Activated T-helper 1 cell treated with anti-CD3 and anti-CD28 coated beads, Interleukin-2, amount 50 U/mL, for 16 hours (primary cell): ENCODE data around the gene MRM2.

Experiments used
- DNase-seq, 2 donors: peaks; one replicate each; pipeline ENCODE4 v3.0.0-alpha.2; 2020; ENCODE audit warnings: low read depth in 1 of 2, low spot score in 1 of 2

MRM2 gene

DNA sequence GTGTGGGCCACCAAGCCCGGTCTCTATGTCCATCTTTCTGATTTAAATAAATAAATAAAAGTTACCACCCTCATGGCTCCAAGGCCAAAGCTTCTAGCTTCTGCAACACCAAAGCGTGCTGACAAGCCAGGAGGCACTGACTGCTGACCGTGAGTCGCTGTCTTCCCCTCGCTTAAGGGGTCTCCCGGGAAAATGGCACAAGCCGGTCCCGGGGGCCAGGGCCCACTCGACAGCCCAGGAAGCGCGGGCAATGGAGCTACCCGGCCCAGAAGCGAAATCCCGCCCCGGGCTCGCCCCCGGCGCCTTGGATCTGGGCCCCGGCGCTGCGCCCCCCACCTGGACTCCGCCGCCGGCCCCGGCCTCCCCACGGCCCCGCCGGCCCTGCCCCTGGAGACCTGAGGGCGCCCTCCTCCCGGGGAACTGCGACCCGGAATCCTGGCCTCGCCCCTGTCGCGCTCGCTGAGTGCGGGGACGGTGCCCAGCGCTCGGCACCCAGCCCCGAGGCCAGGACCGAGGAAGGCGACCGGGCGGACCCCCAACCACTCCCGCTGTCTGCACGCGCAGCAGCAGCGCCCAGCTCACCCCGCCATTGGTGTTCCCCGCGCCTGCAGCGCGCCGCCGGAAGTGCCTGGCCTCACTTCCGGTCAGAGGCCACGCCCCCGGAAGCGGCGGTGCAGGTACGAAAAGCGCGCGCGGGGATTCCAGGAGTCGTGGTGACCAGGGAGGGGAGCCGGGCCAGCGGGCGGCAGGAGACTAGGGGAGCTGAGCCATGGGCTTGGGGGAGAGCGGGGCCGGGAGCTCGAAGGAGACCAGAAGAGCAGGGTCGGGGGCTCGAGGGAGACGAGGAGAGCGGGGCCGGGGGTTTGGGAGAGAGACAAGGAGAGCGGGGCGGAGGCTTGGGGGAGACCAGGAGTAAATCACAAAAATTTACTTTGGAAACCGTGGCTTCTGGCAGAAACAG lies at the start of gene MRM2, which contains the start of gene NUDT1:
MRM2 (minus strand) TSS at position 626 of the 961 bp plus-strand sequence; CDS start at position 590, 36 bp downstream.
NUDT1 (plus strand) TSS at position 647 of the 961 bp plus-strand sequence. CDS start 2,349 bp downstream, outside the sequence.
- peak; percentile 38 to 63 for DNase-seq

DNA sequence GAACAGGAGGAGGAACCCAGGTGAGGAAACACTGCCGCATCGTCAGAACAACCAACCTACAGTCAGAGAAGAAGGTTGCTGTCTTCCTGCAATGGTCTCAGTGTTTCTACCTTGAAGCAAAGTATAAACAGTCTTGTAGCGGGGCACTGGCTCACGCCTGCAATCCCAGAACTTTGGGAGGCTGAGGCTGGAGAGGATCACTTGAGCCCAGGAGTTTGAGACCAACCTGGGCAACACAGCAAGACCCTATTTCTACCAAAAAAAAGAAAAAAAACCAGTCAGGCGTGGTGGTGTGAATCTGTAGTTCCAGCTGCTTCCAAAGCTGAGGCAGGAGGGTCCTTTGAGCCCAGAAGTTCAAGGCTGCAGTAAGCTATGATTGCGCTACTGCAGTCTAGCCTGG lies 48.9 kb upstream of the MRM2 start:
- DNase-seq: no peak

DNA sequence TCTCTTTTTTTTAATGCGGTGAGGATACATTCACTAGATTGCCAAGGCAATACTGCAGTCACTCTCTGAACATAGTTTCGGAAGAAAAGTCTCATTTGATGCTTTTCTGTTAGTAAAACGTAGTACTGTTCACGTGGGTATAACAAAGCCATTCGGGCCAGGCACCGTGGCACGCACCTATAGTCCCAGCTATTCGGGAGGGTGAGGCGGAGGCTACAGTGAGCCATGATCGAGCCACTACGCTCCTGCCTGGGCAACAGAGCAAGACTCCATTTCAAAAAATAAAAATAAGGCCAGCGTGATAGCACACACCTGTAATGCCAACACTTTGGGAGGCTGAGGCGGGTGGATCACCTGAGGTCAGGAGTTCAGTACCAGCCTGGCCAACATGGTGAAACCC lies 47.6 kb upstream of the MRM2 start:
- no peak for DNase-seq

DNA sequence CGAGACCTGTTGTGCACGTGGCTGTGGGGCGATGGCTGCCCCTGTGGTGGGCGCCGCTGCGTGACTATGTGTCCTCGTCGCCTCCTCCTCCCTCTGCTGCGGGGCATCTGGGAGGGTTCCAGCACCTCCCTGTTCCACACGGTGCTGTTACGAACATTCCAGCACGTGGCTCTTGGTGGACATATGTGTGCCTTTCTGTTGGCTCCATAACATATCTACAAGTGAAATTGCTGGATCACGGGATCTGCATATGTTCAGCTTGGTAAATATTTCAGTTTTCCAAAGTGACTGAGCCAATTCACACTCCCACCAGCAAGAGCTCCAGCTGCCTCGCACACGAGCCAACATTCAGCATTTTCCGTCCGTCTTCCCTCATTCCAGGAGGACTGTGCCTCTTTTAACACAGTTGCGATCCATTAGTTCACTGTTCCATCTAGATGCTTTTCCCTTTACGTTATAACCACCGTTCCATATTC lies 47.1 kb upstream of the MRM2 start:
- no peak for DNase-seq

DNA sequence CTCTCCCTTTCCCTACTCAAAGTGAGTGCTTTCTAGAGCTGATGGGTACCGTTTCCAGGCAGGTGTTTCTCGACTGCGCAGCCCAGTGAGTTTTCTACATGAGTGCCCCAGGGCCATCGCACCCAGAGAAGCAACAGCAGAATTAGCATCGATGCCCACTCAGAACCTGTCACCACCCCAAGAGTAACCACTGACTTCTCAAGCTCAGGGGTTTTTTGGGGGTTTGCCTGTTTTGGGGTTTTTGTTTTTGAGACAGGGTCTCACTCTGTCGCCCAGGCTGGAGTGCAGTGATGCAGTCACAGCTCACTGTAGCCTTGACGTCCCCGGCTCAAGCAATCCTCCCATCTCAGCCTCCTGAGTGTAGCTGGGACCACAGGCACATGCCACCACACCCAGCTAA lies 46.5 kb upstream of the MRM2 start:
- no peak for DNase-seq

GRCh38 chr7:2287745-2288144 lies 45.7 kb upstream of the MRM2 start:
- DNase-seq: no peak

DNA sequence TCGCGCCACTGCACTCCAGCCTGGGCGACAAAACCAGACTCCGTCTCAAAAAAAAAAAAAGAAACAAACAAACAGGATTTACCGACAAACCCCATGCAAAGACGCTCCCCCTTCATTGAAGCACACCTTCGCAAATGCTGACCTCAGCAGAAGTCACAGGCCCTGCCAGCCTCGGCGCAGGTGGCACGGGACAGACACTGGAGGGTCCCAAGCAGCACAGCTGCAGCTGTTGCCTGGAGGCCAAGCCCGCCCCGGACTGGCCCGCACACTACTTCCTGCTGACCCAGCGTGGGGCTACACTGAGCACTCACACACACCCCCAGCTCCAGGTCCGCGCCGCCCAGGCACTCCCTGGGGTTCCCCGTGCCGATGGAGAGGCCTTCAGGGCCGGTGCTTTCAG lies 41.1 kb upstream of the MRM2 start:
- no peak for DNase-seq

DNA sequence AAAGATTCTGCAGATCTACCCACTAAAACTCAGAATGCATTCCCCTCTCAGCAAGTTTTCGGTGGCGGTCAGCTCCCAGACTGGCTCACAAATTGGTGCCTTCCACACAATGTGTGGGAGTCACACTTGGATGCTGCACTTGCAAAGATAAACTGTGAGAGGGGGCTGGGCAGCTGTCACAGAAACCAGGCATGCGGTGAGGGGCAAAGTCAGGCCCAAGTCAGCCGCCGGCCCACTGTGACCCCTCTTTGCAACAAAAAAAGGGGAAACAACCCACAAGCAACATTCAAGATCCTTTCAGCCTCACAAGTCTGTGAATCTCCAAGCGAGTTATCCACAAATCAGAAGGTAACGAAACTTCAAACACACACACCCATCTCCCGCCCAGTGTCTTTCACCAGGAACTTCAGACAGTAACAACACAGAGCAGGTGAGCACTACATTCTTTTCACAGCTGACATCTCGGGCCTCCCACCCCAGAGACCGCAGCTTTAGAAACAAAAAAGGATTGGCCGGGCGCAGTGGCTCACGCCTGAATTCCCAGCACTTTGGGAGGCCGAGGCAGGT lies 40.3 kb upstream of the MRM2 start:
- DNase-seq: no peak

GRCh38 chr7:2281541-2281940 lies 39.5 kb upstream of the MRM2 start:
- DNase-seq: no peak

DNA sequence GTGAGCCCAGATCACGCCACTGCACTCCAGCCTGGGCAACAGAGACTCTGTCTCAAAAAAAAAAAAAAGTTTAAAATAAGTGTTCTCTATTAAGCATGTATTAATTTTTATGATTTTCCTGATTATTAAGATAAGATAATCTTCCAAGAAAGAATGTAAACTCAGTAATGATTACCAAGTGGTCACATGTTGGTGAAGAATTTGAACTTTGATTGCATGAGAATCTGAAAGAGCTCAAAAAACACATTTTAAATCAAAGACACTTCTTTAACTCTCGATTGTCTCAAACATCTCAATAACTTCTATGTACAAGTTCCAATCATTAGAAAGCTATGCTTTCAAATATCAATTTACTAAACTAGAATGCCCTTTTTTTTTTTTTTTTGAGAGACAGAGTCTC lies 38.4 kb upstream of the MRM2 start:
- DNase-seq: no peak

- no peak for DNase-seq
Measured at GRCh38 chr7:2279896-2280295, 37.9 kb upstream of the MRM2 start.

GRCh38 chr7:2278026-2278425 lies 36.0 kb upstream of the MRM2 start:
- DNase-seq: no peak

DNA sequence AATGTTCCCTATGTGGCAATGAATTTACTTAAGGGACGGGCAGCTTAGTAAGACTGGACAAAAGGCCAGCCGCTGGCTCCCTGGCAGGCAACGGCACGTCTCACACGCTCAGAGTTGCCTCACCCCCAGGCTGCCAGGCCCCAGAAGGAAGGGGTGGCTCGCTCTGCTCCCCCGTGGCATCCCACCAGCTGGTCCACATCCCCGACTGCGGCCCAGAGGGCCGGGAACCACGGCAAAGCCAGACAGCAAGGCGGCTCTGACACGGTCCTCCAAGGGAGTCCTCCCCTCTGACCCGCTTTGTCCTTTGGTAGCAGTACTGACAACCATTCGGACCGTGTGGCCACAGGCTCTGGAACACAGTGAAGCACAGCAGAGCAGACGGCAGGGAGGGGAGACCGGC lies 34.1 kb upstream of the MRM2 start:
- no peak for DNase-seq

- DNase-seq: no peak
Measured at GRCh38 chr7:2275101-2275500, 33.1 kb upstream of the MRM2 start.

- DNase-seq: no peak
Measured at GRCh38 chr7:2274666-2275065, 32.7 kb upstream of the MRM2 start.

DNA sequence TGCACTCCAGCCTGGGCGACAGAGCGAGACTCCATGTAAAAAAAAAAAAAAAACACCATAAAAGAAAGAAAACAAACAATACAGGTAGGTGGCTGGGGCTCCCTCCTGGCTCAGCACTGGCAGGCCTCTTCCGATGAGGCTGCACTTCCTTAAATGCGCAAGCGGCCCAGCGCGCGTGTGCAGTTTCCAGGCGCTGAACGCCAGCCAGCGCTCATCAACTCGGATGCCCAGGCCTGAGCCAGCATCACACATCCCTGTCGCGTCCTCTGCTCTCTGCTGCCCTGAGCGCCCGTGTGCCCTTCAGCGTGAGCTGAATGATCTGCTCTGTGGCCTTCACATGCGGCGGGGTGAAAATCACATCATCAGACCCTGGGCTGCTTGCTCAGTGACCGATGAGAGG lies 31.9 kb upstream of the MRM2 start:
- DNase-seq: no peak

DNA sequence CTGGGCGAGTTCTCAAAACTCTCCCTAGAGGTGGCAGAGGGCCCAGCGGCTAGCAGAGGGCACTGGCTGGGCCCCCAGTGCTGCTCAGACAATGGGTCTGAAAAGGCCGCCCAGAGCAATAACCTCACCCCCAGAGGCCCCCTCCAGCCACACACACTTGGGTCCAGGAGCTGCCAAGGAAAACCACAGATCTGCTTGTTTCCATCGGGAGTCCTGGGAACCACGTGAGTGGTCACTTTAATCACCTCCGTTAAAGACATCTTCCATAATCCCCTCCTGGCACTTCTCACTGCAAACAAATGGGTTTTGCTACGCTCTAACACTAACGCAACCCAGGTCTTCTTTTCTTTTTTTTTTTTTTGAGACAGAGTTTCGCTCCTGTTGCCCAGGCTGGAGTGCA lies 30.0 kb upstream of the MRM2 start:
- DNase-seq: no peak

GRCh38 chr7:2271273-2272026 lies 29.4 kb upstream of the MRM2 start:
- DNase-seq: no peak

GRCh38 chr7:2270495-2270894 lies 28.5 kb upstream of the MRM2 start:
- DNase-seq: no peak

DNA sequence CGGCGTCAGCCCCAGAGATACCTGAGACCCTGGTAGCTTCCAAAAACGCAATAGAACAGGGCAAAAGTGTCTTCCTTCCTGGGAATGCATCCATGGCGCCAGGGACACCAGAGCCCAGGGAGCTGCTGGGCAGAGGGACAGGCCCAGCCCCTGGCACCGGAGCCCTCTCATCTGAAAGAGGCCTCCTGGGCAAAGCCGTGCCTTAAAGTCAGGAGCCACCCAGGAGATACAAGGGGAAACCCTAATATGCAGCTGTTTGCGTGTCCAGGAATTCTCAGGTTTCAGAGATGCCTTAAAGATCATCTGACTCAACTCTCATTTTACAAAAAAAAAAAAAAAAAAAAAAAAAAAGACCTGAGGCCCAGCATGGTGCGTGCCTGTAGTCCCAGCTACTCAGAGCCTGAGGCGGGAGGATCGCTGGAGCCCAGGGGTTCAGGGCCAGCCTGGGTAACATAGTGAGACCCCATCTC lies 28.0 kb upstream of the MRM2 start:
- no peak for DNase-seq
